HTERT RPE-1 (cell line): ENCODE measurements around the gene IKZF1.

Experiments
- in situ Hi-C: fragments of 300-500 bp; cut with MboI; formaldehyde crosslinking; loops from 4 replicates; pipeline ENCODE4 v1.14.3; 2020; ENCODE audit warnings: low sequenced_read_pairs

Gene IKZF1

DNA sequence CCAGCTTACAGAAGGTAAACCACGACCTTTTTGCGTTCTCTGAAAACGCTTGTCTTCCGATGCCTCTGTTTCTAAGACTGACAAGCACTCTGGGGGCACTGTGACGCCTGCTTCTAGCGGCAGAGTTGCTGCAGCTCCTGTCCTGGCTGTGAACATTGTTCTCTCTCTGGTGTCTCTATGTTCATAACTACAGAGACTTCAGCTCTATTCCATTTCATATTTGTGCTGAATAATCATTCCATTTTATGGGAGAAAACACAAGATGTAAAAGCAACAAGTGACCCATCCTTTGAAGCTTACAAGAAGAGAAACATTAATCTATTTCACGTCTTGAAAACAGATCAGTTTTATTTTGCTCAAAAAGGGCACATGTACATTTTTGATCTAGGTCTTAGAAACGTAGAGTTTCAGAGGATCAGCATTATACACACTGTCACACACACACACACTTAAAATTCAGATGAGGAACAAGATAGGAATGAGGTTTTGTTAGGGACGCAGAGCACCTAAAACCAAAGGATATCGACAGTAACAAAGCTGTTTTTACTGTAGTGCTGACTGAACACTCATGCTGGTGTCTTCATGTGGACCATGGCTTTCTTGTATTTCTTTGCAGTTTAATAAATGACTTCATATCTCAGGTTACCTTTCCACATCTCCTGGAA lies 3.0 kb downstream of the IKZF1 start:
- in situ Hi-C loops: no loop called here

- in situ Hi-C loops: no loop called here
Measured at GRCh38 chr7:50308203-50308531, 3.7 kb downstream of the IKZF1 start.

DNA sequence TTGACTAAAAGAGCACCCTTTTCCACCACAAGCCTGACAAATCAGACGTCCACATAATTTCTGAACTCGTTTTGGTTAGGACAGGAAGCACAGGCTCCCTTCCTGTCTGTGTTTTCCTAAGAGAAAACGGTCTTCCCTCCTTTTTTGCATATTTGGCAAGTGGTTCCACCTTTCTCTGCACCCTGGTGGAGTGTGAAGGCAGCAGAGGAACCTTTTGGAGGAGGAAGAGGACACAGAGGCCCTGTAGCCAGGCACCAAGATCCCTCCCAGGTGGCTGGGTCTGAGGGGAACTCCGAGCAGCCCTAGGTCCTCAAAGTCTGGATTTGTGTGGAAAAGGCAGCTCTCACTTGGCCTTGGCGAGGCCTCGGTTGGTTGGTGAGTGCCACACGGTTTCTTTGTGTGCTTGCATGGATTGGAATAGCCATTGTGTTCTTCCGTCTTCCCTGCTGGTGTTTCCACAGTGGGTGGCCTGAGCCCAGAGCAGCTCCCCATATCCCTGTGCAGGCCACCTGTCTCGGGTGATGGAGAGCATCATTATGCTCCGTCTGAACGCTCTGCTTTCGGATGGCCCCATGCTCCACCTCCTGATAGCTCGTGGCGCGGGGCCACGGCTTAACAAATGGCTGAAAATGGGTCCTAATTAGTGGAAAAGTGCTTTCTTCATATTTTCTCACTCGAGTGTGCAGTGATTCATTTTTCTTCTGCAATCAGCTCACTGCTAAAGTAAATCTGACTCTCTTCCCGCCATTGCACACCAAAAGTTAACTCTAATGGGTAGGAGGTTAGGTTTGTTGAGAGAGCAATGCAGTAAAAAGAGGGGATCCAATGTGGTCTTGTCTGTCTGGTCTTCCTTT lies 4.2 kb downstream of the IKZF1 start:
- in situ Hi-C loops: no loop called here

DNA sequence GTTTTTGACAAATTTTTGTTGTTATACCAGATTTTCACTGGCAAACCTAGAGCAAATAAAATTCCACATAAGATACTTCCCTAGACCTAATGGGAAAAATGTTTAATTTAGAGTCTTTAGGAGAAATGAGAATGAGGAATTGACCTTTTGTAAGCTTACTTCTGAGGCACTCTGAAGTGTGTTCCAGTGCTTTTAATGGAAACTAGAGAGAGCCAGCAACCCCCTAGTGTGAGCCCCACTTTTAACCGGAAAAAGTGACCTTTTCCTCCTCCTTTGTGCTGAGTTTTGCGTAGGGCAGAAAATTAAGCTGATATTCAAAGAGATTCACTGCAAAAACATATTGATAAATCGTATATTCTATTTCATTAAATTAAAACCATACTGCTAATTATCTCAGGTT lies 5.2 kb downstream of the IKZF1 start:
- in situ Hi-C loops: no loop called here

GRCh38 chr7:50310361-50310760 lies 5.8 kb downstream of the IKZF1 start:
- in situ Hi-C loops: no loop called here

- in situ Hi-C loops: no loop called here
Measured at GRCh38 chr7:50310956-50311355, 6.4 kb downstream of the IKZF1 start.

DNA sequence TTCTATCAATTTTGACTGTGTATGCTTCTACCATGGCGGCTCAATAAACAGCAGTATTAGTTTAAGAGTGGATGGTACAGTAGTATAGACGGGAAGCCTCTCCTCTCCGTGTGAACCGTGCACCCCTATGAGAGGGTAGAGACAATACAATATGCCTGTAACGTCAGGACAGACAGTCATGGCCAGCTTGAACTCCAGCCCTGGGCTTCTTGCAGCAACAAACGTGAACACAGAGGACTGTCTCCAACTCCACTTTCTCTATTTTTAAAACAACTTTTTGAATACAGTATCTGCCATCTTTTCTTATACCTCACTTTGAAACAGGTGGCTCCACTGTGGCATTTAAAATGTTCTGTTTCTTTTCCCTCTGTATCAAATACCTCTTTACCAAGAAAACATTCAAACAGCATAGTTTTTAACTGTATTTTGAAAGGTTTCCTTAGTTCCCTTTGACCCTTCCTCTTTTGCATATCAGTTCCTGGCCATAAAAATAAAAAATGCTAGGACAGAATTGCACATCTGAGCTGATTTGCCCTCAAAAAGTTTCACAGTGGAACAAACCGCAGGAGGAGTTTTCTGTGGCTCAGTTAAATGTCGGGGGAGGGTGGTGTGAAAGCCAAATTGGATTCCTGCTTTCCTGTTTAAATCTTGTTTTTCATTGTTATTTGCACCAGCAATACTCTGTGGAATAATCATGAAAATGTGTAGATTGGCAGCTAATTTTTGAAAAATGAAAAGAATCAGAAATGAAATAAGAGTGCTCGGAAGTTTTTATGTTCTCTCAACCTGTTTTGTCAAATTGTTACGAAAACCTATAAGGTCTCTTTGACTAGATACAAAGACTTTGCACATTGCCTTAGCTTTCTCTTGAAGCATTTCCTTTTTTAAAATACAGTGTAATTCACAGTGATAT lies 8.0 kb downstream of the IKZF1 start:
- in situ Hi-C loops: no loop called here

DNA sequence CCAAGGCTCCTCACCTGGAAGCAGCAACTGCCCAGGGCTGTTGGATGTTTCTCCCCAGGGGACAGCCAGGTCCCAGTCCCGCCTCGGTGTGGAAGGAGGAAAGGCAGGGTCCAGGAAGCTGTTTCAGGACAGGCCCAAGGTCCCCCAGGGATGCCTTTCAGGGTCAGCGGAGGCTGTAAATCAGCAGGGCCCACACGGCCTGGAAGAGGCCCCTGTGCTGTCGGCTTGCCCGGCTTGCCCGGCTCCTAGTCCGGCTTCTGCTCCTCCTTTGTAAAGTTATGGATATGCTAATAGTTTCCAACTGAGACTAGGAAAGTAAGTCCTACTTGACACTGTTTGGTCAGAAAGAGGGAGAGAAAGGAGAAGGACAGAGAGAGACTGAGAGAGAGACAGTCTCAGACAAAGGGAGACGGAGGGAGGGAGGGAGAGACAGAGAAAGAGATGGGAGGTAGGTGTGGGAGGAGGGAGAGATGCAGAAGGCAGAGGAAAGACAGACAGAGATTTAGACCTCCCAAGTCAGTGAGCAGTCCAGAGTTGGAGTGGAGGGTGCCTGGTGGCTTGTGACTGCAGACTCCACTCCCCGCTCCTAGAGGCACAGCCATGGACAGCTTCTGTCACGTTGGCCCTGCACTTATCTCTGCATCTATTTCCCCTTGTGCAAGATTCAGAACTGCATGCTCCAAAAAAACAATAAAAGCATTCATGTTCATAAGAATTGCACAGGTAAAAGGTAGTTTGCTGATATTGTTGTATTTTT lies 10.5 kb downstream of the IKZF1 start:
- in situ Hi-C loops: no loop called here

DNA sequence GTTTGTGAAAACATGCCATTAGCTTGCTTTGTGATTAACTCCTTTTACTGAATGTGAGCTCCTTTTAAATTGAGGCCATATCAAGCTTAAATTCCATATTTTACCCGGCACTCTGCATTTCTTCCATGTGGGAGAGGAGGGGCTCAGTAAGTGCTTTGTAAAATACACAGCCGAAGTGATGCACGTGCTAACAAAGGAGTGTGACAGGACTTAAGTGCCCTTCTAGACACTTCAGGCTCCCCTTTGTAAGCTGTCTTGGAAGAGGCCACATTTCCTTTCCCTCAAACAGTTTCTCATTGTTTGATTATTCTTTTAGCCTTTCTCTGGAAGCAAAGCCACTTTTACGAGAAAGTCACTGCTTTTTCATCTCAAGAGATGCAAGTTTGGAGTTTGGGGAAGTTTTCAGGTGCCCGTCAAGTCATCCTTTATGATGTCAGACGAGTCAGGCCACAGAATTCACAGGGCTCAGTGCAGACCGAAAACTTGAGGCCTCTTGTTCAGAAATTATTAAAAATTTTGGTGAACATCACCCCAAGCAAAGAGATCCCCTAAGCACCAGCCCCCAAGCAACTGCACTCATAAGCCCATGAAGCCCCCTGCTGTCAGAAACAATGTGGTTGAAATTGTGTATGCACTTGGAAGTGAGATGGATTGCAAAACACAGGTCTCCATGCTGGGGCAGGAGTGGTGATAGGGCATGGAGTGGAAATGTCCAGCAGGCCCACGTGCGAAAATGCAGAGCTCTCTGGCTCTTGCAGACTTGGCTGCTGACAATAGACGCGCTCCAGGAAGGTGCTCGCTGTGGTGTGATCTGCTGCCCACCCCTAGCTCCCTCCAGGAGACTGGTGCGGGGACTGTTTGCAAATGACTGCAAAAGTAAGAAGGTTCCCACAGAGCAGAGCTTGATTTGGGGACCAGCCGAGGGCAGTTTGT lies 11.5 kb downstream of the IKZF1 start:
- in situ Hi-C loops: no loop called here

DNA sequence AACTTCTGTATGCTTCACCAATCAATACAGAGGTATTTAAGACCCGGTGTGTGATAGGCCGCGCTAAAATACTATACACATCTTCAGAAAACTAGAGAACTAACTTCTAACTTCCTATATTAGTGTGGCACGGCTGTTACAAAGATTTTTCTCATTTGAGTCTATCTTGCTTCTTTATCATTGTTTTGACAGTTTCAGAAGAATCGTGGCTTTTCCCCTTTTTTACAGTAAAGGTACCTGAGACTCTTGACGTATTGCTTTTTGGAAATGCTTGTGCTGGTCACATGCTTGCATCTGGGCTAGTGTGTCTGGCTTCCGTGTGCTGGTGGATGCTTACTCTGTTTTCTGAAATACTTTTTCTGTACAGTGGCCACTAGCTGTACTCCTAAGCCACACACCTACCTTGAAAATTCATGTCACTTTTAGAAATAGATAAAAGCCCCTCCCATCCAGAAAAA lies 12.7 kb downstream of the IKZF1 start:
- in situ Hi-C loops: no loop called here

- in situ Hi-C loops: no loop called here
Measured at GRCh38 chr7:50317697-50318669, 13.5 kb downstream of the IKZF1 start.

GRCh38 chr7:50321487-50322067 lies 17.1 kb downstream of the IKZF1 start:
- in situ Hi-C loops: no loop called here

DNA sequence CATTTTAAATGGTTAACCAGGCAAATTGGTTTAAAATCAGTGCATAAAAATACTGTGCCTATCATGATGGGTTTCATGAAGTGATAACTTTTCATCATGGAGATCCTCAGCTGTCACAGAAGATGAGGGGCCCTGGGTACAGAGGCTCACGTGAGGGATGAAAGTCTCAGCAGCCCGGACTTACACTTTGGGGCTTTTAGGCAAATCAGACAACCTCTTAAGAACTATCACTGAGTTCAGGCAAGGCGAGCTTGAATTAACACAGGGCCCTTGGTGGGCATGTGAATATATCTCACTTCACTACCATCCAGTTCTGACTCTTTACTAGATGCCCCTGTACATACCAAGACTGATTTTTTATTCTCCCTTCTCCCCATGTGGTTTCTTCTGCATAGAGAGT lies 19.6 kb downstream of the IKZF1 start:
- in situ Hi-C loops: no loop called here

DNA sequence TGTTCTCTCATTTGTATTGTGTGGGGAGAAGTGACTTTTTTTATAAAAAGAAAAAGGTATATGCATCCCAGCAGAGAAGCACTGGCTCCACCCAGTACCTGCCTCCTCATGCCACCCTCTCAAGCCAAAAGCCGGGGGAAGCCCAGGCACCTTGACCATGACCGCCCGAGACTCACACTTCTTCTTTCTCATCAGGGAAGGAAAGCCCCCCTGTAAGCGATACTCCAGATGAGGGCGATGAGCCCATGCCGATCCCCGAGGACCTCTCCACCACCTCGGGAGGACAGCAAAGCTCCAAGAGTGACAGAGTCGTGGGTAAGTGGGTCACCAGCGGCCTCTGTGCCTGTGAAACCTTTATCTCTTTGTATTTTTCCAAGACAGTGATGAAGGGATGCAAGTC lies 22.9 kb downstream of the IKZF1 start:
- in situ Hi-C loops: no loop called here

DNA sequence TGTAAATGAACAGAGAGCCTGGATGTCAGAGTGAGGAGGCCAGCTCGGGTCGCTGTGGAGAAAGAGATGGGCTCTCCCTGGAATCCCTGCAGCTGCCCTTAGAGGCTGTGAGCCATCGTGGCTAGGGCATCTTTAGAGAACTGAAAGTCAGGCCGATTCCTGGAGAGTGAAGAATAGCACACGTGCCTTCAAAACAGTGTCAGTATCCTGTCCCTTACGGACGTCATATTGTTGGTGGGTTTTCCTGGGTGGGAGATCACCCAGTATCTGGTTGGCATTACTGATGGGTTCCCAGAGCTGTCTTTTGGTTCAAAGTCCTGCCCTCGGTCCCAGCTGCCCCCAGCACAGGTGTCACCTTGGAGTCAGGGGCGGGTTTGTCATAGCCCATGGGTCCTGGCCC lies 25.3 kb downstream of the IKZF1 start:
- in situ Hi-C loops: no loop called here

- in situ Hi-C loops: no loop called here
Measured at GRCh38 chr7:50330254-50330653, 25.7 kb downstream of the IKZF1 start.

DNA sequence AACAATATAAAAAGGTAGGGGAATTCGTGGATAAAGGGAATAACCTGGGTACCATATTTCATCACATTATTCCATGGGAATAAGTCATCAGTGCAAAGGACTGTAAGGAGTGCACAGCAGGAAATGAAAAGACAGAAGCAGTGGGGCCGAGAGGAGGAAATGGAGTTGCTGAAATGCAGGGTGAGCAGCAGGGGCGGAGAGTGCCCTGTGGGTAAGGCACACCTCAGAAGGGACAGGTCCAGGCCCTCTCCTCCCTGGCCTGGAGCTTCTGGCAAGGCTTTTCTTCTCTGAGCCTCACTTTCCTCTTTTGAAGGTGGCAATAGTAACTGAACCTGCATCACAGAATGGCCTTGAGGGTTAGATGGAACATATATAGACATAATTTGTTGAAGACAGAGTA lies 26.2 kb downstream of the IKZF1 start:
- in situ Hi-C loops: no loop called here

DNA sequence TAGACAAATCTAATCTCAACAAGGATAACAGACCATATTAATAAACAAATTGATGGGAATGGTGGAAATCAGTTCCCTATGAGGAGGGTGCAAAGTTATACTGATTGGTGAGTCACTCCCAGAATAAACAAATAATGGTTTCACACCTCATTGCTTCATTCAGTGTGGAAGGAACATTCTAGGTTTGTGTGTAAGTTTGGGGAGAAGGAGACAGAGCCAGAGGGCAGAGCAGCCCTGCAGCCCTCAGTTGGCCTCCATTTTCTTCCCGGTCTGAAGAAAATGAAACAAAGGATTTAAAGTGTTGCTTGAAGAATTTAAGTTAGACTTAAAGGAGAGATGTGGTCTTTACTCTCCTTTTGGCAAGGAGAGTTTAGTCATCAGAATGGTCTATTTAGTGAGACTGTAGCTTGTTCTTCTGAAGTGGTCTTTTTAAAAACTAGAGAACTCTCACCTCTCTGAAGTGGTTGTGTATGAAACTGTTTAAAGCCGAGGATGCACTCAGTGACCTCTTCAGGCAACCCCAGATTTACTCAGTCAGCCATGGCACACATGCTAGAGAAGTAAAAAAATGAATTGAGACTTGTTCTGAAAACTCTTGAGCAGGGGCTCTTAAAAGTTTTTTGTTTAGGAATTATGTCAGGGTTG lies 27.2 kb downstream of the IKZF1 start:
- in situ Hi-C loops: no loop called here
